ENCODE measurements around the gene IFITM1.

DNA sequence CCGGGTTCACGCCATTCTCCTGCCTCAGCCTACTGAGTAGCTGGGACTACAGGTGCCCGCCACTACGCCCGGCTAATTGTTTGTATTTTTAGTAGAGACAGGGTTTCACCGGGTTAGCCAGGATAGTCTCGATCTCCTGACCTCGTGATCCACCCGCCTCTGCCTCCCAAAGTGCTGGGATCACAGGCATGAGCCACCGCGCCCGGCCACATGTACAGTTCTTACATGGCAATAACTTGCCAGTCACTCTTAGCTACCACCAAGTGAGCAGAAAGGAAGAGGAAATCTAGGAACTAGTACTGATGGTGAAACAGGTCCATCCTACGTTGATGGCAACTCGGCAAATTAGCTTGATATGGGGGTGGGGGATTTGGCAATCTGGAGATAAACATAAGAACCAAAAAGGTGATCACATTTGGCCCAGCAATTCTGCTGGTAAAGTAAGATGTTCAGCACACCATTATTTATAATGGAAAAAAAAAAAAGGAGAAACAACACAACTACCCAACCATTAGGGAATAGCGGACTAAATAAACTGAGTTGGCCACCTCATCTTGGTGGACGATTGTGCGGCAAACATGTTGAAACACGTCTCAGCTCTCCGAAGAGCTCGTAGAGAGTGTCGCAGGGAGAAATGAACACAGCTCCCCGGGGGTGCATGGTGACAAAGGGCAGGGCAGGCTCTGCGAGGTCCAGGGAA is 30.3 kb upstream of the IFITM1 start:
- TF ChIP-seq, protein P1, sequence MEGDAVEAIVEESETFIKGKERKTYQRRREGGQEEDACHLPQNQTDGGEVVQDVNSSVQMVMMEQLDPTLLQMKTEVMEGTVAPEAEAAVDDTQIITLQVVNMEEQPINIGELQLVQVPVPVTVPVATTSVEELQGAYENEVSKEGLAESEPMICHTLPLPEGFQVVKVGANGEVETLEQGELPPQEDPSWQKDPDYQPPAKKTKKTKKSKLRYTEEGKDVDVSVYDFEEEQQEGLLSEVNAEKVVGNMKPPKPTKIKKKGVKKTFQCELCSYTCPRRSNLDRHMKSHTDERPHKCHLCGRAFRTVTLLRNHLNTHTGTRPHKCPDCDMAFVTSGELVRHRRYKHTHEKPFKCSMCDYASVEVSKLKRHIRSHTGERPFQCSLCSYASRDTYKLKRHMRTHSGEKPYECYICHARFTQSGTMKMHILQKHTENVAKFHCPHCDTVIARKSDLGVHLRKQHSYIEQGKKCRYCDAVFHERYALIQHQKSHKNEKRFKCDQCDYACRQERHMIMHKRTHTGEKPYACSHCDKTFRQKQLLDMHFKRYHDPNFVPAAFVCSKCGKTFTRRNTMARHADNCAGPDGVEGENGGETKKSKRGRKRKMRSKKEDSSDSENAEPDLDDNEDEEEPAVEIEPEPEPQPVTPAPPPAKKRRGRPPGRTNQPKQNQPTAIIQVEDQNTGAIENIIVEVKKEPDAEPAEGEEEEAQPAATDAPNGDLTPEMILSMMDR (conservative IDR thresholded peaks at IDR 0.05 in 1 of 2, IDR thresholded peaks at IDR 0.05 in 1 of 2; ENCODE audit: extremely low read depth in 1 of 2, insufficient read depth in 1 of 2, low read depth in 1 of 2, low read length in 2 of 2), result no peak
- no peak for TF ChIP-seq EZH2 (IDR thresholded peaks at IDR 0.05; ENCODE audit: borderline replicate concordance, low read length)
